A549 (cell line): ENCODE measurements around the gene SNRPA.

Experiments used
- CHD4 ChIP-seq: fragments of 200-600 bp; sonication (generic); IDR thresholded peaks from 2 replicates; pipeline ENCODE4 v1.6.1; 2016; ENCODE audit warnings: antibody characterized with exemption, mild to moderate bottlenecking, borderline replicate concordance
- ESRRA ChIP-seq: fragments of 150-350 bp; IDR thresholded peaks from 2 replicates; pipeline ENCODE4 v1.6.1; 2014; ENCODE audit warnings: mild to moderate bottlenecking, low read length, borderline replicate concordance
- HDAC2 ChIP-seq: fragments of 200-600 bp; sonication (generic); IDR thresholded peaks from 2 replicates; pipeline ENCODE4 v1.6.1; 2016
- PHF8 ChIP-seq: fragments of 200-600 bp; sonication (generic); IDR thresholded peaks from 2 replicates; pipeline ENCODE4 v1.6.1; 2016; ENCODE audit warnings: low read depth, mild to moderate bottlenecking, antibody characterized with exemption, moderate library complexity, borderline replicate concordance
- POLR2A ChIP-seq: IDR thresholded peaks from 2 replicates; pipeline ENCODE4 v1.6.1; 2012; ENCODE audit warnings: mild to moderate bottlenecking, low read length
- RAD21 ChIP-seq, 2 experiments: fragments of >200 bp in 1 of 2; sonication (Bioruptor Twin) in 1 of 2; formaldehyde crosslinking in 1 of 2; IDR thresholded peaks in 1 of 2; conservative IDR thresholded peaks in 1 of 2; 2 replicates in 1 of 2; 3 replicates in 1 of 2; pipeline ENCODE4 v1.6.1; 2012 to 2018; ENCODE audit warnings: inconsistent platforms in 1 of 2
- SREBF2 ChIP-seq: fragments of 450-650 bp; IDR thresholded peaks from 2 replicates; pipeline ENCODE4 v1.6.1; 2014; ENCODE audit warnings: mild to moderate bottlenecking, moderate library complexity
- TF ChIP-seq, protein P1 (sequence below): fragments of >200 bp; sonication (Bioruptor Twin); formaldehyde crosslinking; IDR thresholded peaks from 3 replicates; pipeline ENCODE4 v1.5.1; 2016
- TF ChIP-seq, protein P2 (sequence below): fragments of 250-450 bp; sonication (Bioruptor Pico); IDR thresholded peaks from 2 replicates; pipeline ENCODE4 v1.5.0; 2020; ENCODE audit warnings: low read depth, mild to moderate bottlenecking, moderate library complexity

DNA sequence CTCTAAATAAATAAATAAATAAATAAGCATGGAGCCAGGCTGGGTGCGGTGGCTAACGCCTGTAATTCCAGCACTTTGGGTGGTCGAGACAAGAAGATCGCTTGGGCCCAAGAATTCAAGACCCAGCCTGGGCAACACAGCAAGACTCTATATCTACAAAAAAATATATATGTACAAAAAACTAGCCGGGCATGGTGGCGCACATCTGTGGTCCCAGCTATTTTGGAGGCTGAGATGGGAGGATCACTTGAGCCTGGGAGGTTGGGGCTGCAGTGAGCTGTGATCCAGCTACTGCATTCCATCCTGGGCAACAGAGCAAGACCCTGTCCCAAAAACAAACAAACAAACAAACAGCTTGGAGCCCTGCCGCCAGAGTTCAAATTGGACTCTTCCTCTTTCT lies 3.5 kb upstream of the SNRPA start:
- no peak for TF ChIP-seq SREBF2
- TF ChIP-seq, protein P1, sequence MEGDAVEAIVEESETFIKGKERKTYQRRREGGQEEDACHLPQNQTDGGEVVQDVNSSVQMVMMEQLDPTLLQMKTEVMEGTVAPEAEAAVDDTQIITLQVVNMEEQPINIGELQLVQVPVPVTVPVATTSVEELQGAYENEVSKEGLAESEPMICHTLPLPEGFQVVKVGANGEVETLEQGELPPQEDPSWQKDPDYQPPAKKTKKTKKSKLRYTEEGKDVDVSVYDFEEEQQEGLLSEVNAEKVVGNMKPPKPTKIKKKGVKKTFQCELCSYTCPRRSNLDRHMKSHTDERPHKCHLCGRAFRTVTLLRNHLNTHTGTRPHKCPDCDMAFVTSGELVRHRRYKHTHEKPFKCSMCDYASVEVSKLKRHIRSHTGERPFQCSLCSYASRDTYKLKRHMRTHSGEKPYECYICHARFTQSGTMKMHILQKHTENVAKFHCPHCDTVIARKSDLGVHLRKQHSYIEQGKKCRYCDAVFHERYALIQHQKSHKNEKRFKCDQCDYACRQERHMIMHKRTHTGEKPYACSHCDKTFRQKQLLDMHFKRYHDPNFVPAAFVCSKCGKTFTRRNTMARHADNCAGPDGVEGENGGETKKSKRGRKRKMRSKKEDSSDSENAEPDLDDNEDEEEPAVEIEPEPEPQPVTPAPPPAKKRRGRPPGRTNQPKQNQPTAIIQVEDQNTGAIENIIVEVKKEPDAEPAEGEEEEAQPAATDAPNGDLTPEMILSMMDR: no peak
- TF ChIP-seq HDAC2: no peak
- TF ChIP-seq CHD4: no peak
- TF ChIP-seq RAD21 (conservative IDR thresholded peaks at IDR 0.05 in 1 of 2, IDR thresholded peaks at IDR 0.05 in 1 of 2): no peak
- TF ChIP-seq, protein P2, sequence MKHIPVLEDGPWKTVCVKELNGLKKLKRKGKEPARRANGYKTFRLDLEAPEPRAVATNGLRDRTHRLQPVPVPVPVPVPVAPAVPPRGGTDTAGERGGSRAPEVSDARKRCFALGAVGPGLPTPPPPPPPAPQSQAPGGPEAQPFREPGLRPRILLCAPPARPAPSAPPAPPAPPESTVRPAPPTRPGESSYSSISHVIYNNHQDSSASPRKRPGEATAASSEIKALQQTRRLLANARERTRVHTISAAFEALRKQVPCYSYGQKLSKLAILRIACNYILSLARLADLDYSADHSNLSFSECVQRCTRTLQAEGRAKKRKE (CRISPR knock-in tag): no peak
- no peak for TF ChIP-seq ESRRA
- TF ChIP-seq PHF8: no peak
- no peak for TF ChIP-seq POLR2A
